ENCODE results near the gene CHST15.

Gene CHST15

GRCh38 chr10:124116771-124117510 is 23.5 kb upstream of the CHST15 start:
- DNase-seq (ENCODE audit: extremely low read depth, low read depth): no peak
- no peak for TF ChIP-seq CTCF (IDR thresholded peaks at IDR 0.05; ENCODE audit: low read depth, low read length)

- no peak for DNase-seq (ENCODE audit: extremely low read depth, low read depth)
- TF ChIP-seq CTCF (IDR thresholded peaks at IDR 0.05; ENCODE audit: low read depth, low read length): no peak
These were observed 21.3 kb upstream of the CHST15 start for GRCh38 chr10:124114696-124115095.

GRCh38 chr10:124112891-124113580 is 19.6 kb upstream of the CHST15 start:
- DNase-seq (ENCODE audit: extremely low read depth, low read depth): no peak
- TF ChIP-seq CTCF (IDR thresholded peaks at IDR 0.05; ENCODE audit: low read depth, low read length): no peak

- no peak for DNase-seq (ENCODE audit: extremely low read depth, low read depth)
- TF ChIP-seq CTCF (IDR thresholded peaks at IDR 0.05; ENCODE audit: low read depth, low read length): no peak
These were observed 17.5 kb upstream of the CHST15 start for GRCh38 chr10:124110882-124111281.

GRCh38 chr10:124109261-124109660 is 15.9 kb upstream of the CHST15 start:
- TF ChIP-seq CTCF (IDR thresholded peaks at IDR 0.05; ENCODE audit: low read depth, low read length): no peak
- DNase-seq (ENCODE audit: extremely low read depth, low read depth): no peak

GRCh38 chr10:124107072-124107471 is 13.7 kb upstream of the CHST15 start:
- TF ChIP-seq CTCF (IDR thresholded peaks at IDR 0.05; ENCODE audit: low read depth, low read length): no peak
- DNase-seq (ENCODE audit: extremely low read depth, low read depth): no peak

- no peak for TF ChIP-seq CTCF (IDR thresholded peaks at IDR 0.05; ENCODE audit: low read depth, low read length)
- peak; percentile 64 for DNase-seq (ENCODE audit: extremely low read depth, low read depth)
These were observed 13.0 kb upstream of the CHST15 start for GRCh38 chr10:124106241-124106879.

Measured in AG09319 (cell line).